GM19035 (cell line): Measurements from ENCODE around the gene ZNF428.
"Not testable (repeated sequence)": the region's sequence is repeated elsewhere in the genome, so short reads cannot be mapped to it uniquely, and the experiment has no call there.

Source experiments
- ATAC-seq: cut with Tn5 transposase; IDR thresholded peaks from one replicate; pipeline ENCODE4 v1.9.1; 2021; ENCODE audit not compliant: unreplicated experiment

The ZNF428 gene

GRCh38 chr19:43640424-43640757 is 21.0 kb upstream of the ZNF428 start:
- no peak for ATAC-seq

GRCh38 chr19:43639519-43640423 is 20.3 kb upstream of the ZNF428 start, which contains the start of gene CADM4:
Gene CADM4 (minus strand): TSS chr19:43639850. CDS start chr19:43639790, 60 bp downstream.
- no peak for ATAC-seq

- no peak for ATAC-seq
These were observed 19.6 kb upstream of the ZNF428 start for GRCh38 chr19:43638995-43639518.

GRCh38 chr19:43638214-43638994 is 19.0 kb upstream of the ZNF428 start:
- no peak for ATAC-seq

DNA sequence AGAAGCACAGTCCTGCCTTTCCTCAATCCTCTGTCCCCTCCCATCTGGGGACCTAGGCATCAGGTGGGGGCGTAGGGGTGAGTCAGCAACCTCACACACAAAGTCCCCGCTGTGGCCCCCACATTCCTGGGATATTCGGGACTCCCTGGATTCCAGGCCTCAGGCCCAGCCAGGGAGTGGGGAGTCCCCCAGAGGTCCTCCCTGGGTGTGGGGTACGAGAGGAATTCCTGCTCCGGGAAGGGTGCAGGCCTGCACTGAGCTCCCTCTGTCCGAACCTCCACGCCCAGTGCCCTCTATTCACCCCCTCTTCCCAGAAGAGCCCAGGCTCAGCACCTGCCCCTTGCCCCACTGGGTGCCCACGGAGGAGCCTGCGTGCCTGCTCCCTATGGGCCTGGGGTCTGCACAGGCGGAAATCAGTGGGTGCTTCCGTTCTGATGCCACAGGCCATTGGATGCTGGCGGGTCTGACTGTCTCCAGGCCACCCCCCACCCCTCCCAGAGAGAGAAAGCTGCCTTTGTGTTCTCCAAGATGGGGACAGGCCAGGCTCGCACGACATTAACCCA is 16.8 kb upstream of the ZNF428 start:
- no peak for ATAC-seq

DNA sequence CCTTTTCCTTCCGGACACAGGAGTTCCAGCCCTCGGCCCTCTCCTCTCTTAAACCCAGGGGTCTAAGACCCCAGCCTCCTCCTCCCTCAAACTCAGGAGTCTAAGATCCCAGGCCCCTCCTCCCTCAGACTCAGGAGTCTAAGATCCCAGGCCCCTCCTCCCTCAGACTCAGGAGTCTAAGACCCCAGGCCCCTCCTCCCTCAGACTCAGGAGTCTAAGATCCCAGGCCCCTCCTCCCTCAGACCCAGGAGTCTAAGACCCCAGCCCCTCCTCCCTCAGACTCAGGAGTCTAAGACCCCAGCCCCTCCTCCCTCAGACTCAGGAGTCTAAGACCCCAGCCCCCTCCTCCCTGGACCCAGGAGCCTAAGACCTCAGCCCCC is 16.1 kb upstream of the ZNF428 start:
- not testable (repeated sequence) for ATAC-seq

DNA sequence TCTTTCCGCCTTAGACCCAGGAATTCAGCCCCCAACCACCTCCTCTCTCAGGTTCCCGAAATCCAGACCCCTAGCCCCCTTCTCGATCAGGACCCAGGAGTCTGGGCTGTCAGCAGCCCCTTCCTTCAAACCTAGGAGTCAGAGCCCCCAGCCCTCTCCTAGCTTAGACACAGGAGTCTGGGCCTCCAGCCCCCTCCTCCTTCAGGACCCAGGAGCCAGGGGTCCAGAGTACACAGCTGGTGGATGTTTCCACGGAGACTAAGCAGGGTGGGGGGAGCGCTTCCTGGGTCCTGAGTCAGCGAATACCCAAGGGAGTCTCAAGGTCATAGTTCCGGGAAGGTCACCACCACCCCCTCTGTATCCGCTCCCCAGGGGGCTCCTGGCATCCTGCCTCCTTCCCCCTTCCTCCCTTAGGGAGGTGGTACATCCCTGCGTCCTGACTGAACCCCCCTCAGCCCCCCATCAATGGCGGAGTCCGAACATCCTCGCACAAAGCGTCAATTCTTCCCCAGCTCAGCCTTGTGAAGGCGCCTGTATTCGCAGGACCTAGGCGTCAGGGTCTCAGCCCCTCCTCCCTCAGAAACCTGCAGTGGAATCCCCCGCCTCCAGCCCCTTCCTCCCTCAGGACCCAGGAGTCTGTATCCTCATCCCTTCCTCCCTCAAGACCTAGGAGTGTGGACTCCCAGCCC is 15.6 kb upstream of the ZNF428 start:
- ATAC-seq: no peak

DNA sequence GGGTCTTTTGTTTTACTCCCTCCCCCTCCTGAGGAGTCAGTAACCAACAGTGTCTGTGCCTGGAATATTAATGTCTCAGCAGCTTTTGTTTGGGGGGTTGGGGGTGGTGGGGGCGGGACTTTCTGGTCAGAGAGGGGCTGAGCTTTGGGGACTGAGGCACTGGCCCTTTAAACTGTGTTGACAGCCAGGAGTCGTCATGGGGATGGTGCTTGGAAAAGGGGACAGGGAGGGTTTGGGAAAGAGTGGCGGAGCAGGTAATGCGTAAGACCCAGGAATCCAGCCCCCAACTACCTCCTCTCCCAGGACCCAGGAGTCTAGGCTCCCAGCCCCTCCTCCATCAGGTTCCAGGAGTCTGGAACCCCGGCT is 15.1 kb upstream of the ZNF428 start:
- no peak for ATAC-seq

- no peak for ATAC-seq
These were observed 14.6 kb upstream of the ZNF428 start for GRCh38 chr19:43634068-43634467.

DNA sequence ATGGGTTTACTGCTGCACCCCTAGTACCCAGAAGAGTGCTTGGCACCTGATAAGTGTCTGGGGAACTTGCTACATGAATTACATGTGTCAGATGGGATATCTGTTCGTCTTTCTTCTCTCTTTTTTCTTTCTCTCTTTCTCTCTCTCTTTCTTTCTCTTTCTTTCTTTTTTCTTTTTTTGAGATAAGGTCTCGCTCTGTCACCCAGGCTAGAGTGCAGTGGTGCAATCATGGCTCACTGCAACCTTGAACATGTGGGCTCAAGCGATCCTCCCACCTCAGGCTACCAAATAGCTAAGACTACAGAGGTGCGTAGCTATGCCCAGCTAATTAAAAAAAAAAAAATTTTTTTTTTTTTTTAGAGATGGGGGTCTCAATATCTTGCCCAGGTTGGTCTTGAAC is 14.1 kb upstream of the ZNF428 start:
- no peak for ATAC-seq

- ATAC-seq: no peak
These were observed 12.1 kb upstream of the ZNF428 start for GRCh38 chr19:43631491-43631890.

DNA sequence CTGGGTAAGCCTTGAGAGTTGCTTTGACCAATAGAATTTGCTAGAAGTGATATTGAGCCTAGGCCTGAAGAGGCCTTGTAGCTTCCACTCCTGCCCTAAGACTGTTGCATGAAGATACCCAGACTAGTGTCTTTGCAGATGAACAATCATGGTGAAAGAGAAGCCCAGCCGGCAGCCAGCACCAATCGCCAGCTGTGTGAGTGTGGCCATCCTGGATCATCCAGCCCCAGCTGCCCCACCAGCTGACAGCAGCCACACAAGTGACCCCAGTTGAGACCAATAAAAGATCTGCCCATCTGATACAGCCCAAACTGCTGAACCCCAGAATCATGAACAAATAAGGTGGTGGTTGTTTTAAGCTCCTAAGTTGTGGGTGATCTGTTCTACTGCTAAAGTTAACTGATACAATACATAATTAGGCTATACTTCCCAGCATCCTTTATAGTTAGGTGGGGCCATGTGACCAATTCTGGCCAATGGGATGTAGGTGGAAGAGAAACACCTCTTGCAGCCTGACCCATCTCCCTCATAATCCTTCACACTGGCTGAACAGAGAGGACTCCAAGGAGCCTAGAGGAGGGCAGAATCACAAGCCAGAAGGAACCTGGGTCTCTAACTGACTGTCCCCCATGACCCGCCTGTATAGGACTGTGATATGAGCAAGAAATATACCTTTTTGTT is 9.4 kb upstream of the ZNF428 start:
- no peak for ATAC-seq

- no peak for ATAC-seq
These were observed 7.4 kb upstream of the ZNF428 start for GRCh38 chr19:43626838-43627237.

- no peak for ATAC-seq
These were observed 6.6 kb upstream of the ZNF428 start for GRCh38 chr19:43625918-43626579.

- ATAC-seq: no peak
These were observed 5.5 kb upstream of the ZNF428 start for GRCh38 chr19:43624933-43625332.

GRCh38 chr19:43623889-43624670 is 4.7 kb upstream of the ZNF428 start:
- ATAC-seq: no peak

DNA sequence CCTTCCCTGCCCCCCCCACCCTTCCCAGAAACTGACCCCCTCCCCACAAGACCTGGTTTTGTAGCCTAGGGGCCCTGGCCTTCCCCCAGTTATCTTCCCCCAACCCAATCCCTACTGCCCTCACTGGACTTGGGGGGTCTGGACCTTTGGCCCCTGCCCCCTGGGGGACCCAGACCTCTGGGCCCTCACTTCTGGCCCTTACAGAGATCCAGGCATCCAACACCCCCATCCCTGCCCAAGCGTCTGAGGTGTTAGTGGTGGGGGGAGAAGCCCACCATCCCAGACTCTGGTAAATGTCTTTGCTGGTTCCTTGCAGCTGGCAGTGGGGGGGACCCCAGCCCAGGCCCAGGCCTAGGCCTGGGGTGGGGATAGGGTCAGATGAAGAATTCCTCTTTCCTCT is 3.5 kb upstream of the ZNF428 start:
- ATAC-seq: no peak

DNA sequence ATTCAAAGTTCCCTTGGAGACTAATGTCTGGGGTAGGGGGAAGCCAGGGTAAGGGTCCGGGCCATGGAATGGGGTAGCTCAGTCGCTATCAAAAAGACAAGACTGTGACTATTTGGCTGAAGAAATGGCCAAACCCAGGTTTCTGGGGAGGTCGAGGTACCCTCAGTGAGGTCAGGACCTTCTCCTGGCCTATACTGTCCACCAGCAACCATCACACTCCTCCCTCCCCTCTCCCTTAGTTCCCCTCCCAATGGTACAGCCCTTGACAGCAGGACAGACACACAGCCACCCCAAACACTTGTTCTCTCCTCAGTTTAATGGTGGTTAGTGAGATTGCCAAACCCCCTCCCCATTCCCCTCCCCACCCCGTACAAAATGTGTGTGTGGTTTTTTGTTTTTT is 2.6 kb upstream of the ZNF428 start:
- ATAC-seq: no peak
